ENCODE measurements around the gene KRT14.

GRCh38 chr17:41580687-41581365 is 5.9 kb downstream of the KRT14 start:
- TF ChIP-seq CTCF (IDR thresholded peaks at IDR 0.05) (no peak), POLR2A (IDR thresholded peaks at IDR 0.05) (no peak), POLR2AphosphoS5 (IDR thresholded peaks at IDR 0.05) (peak in 1 of 3 donors; percentile 6)
